Caco-2 (cell line): ENCODE measurements around the gene SH3GL1. TPM values are rescaled to one million over a fixed set of nuclear protein-coding genes. Genes with fewer than 3 reads are reported as not detected.

Experiments
- BruUV-seq: library from RNA; stranded (reverse); fragments of 400-500 nt; replicated peaks from 2 replicates; lab custom pipeline; 2021; lab: Mats Ljungman, UMichigan
- CTCF ChIA-PET: fragments of 300-600 bp; sonication (Branson Sonifier 250); formaldehyde crosslinking; loops from one replicate; lab custom pipeline; 2022; ENCODE audit warnings: antibody characterized with exemption; lab: Charles Lee
- POLR2A ChIA-PET: fragments of 300-600 bp; sonication (Branson Sonifier 250); formaldehyde crosslinking; loops from one replicate; lab custom pipeline; 2022; ENCODE audit warnings: antibody characterized with exemption; lab: Charles Lee
- DNase-seq, 2 experiments: peaks; one replicate each; pipeline versions ENCODE4 v3.0.0 to v3.0.0-alpha.2; 2020 to 2022
- H3K27me3 ChIP-seq: replicated peaks from 2 replicates; pipeline ENCODE4 v1.6.0; 2011; ENCODE audit warnings: low read length; ENCODE audit not compliant: control insufficient read depth, insufficient read depth
- H3K36me3 ChIP-seq: 2 replicates; pipeline ENCODE4 v1.5.1; 2011; ENCODE audit warnings: low read length; ENCODE audit not compliant: control insufficient read depth, insufficient read depth
- H3K4me1 ChIP-seq: fragments of 250-450 bp; sonication (Bioruptor Pico); 2 replicates; pipeline ENCODE4 v1.5.1; 2020; ENCODE audit warnings: mild to moderate bottlenecking
- H3K4me3 ChIP-seq: 2 replicates; pipeline ENCODE4 v1.5.1; 2011; ENCODE audit warnings: low read depth, mild to moderate bottlenecking, control low read depth, low read length
- H3K9me3 ChIP-seq: fragments of 250-450 bp; sonication (Bioruptor Pico); 2 replicates; pipeline ENCODE4 v1.5.1; 2020; ENCODE audit warnings: mild to moderate bottlenecking, moderate library complexity
- H3K27ac Mint-ChIP-seq: one replicate; pipeline ENCODE4 v1.8.0; 2022; ENCODE audit warnings: mixed read lengths; ENCODE audit not compliant: unreplicated experiment
- H3K27me3 Mint-ChIP-seq: one replicate; pipeline ENCODE4 v1.8.0; 2022; ENCODE audit warnings: mixed read lengths; ENCODE audit not compliant: insufficient read depth, unreplicated experiment
- H3K36me3 Mint-ChIP-seq: one replicate; pipeline ENCODE4 v1.8.0; 2022; ENCODE audit warnings: mild to moderate bottlenecking, mixed read lengths; ENCODE audit not compliant: insufficient read depth, unreplicated experiment
- H3K4me1 Mint-ChIP-seq: one replicate; pipeline ENCODE4 v1.8.0; 2022; ENCODE audit warnings: low read depth, mixed read lengths; ENCODE audit not compliant: unreplicated experiment
- H3K4me3 Mint-ChIP-seq: one replicate; pipeline ENCODE4 v1.8.0; 2022; ENCODE audit warnings: mild to moderate bottlenecking, moderate library complexity, mixed read lengths; ENCODE audit not compliant: unreplicated experiment
- H3K9me3 Mint-ChIP-seq: one replicate; pipeline ENCODE4 v1.8.0; 2022; ENCODE audit warnings: mixed read lengths; ENCODE audit not compliant: unreplicated experiment
- CTCF ChIP-seq, 2 experiments: fragments of 200-600 bp in 1 of 2; IDR thresholded peaks; 1 replicate in 1 of 2; 2 replicates in 1 of 2; pipeline versions ENCODE4 v1.5.1 to v1.8.0; 2011 to 2022; ENCODE audit warnings: antibody characterized with exemption in 1 of 2, control low read depth in 1 of 2, inconsistent platforms in 1 of 2, low read depth in 1 of 2, low read length in 1 of 2, mild to moderate bottlenecking in 1 of 2, moderate library complexity in 1 of 2; ENCODE audit not compliant: insufficient read depth in 1 of 2, severe bottlenecking in 1 of 2, unreplicated experiment in 1 of 2
- intact Hi-C: fragments of 100-400 bp; cut with micrococcal nuclease; formaldehyde crosslinking; loops from one replicate; pipeline ENCODE4 v1.10.0; 2022; ENCODE audit not compliant: unreplicated experiment
- total RNA-seq: library from RNA; stranded (reverse); gene quantifications from 2 replicates; pipeline ENCODE4 v1.2.3, GENCODE V29; 2022

SH3GL1 gene
- total RNA-seq, 1 experiment from 2014 or later: 91.3 TPM

GRCh38 chr19:4326837-4327251, 73.5 kb downstream of the SH3GL1 start:
- intact Hi-C loops: no loop called here
- H3K9me3 Mint-ChIP-seq: no peaks in the 10 kb centered on the region
- Histone ChIP-seq H3K9me3 (no peaks in the 10 kb centered on the region), H3K36me3 (0 out of 2 replicates have a peak, but pooled peaks cover 2% of the 10 kb centered on the region), H3K4me1 (no peaks in the 10 kb centered on the region), H3K4me3 (no peak overlapping the region), H3K27me3 (no peaks in the 10 kb centered on the region)
- no peaks in the 10 kb centered on the region for H3K27me3 Mint-ChIP-seq
- no peak for TF ChIP-seq CTCF (IDR thresholded peaks at IDR 0.05; ENCODE audit: insufficient read depth in 1 of 2, low read depth in 1 of 2, low read length in 1 of 2, severe bottlenecking in 1 of 2, unreplicated experiment in 1 of 2)
- no peak overlapping the region for H3K27ac Mint-ChIP-seq
- H3K4me1 Mint-ChIP-seq: peaks cover 5% of the 10 kb centered on the region
- H3K4me3 Mint-ChIP-seq: no peak overlapping the region
- no TSS peak for BruUV-seq
- ChIA-PET CTCF (no interaction called here), POLR2A (no interaction called here)
- DNase-seq: no peak
- peaks cover 64% of the 10 kb centered on the region for H3K36me3 Mint-ChIP-seq

- Mint-ChIP-seq H3K9me3 (no peaks in the 10 kb centered on the region), H3K27me3 (no peaks in the 10 kb centered on the region), H3K36me3 (peaks cover 69% of the 10 kb centered on the region), H3K4me1 (peaks cover 5% of the 10 kb centered on the region), H3K4me3 (no peak overlapping the region), H3K27ac (no peak overlapping the region)
- H3K36me3 ChIP-seq: 0 out of 2 replicates have a peak, but pooled peaks cover 2% of the 10 kb centered on the region
- DNase-seq: no peak
- BruUV-seq: no TSS peak
- intact Hi-C loops: no loop called here
- ChIA-PET CTCF (no interaction called here), POLR2A (no interaction called here)
- no peaks in the 10 kb centered on the region for H3K9me3 ChIP-seq
- no peak for TF ChIP-seq CTCF (IDR thresholded peaks at IDR 0.05; ENCODE audit: insufficient read depth in 1 of 2, low read depth in 1 of 2, low read length in 1 of 2, severe bottlenecking in 1 of 2, unreplicated experiment in 1 of 2)
- no peak overlapping the region for H3K4me3 ChIP-seq
- H3K4me1 ChIP-seq: no peaks in the 10 kb centered on the region
- no peaks in the 10 kb centered on the region for H3K27me3 ChIP-seq
Measured at GRCh38 chr19:4326215-4326836, 74.0 kb downstream of the SH3GL1 start.

- Histone ChIP-seq H3K4me1 (no peaks in the 10 kb centered on the region), H3K36me3 (no peaks in the 10 kb centered on the region), H3K27me3 (no peaks in the 10 kb centered on the region), H3K9me3 (0 out of 2 replicates have a peak, but pooled peaks cover 6% of the 10 kb centered on the region), H3K4me3 (no peak overlapping the region)
- DNase-seq: no peak
- H3K4me3 Mint-ChIP-seq: no peak overlapping the region
- H3K36me3 Mint-ChIP-seq: peaks cover 57% of the 10 kb centered on the region
- intact Hi-C loops: no loop called here
- no peak for TF ChIP-seq CTCF (IDR thresholded peaks at IDR 0.05; ENCODE audit: insufficient read depth in 1 of 2, low read depth in 1 of 2, low read length in 1 of 2, severe bottlenecking in 1 of 2, unreplicated experiment in 1 of 2)
- ChIA-PET CTCF (no interaction called here), POLR2A (no interaction called here)
- H3K27ac Mint-ChIP-seq: no peak overlapping the region
- peaks cover 15% of the 10 kb centered on the region for H3K9me3 Mint-ChIP-seq
- BruUV-seq: no TSS peak
- H3K4me1 Mint-ChIP-seq: peaks cover 5% of the 10 kb centered on the region
- no peaks in the 10 kb centered on the region for H3K27me3 Mint-ChIP-seq
Measured at GRCh38 chr19:4324228-4324627, 76.1 kb downstream of the SH3GL1 start.
